Right kidney (tissue), 1 donor: ENCODE measurements around the gene RBM22.

Source experiments
- DNase-seq: peaks from one replicate; pipeline ENCODE4 v3.0.0-alpha.2; 2016

Gene RBM22

GRCh38 chr5:150674341-150674821 lies 26.5 kb downstream of the RBM22 start:
- DNase-seq: no peak

DNA sequence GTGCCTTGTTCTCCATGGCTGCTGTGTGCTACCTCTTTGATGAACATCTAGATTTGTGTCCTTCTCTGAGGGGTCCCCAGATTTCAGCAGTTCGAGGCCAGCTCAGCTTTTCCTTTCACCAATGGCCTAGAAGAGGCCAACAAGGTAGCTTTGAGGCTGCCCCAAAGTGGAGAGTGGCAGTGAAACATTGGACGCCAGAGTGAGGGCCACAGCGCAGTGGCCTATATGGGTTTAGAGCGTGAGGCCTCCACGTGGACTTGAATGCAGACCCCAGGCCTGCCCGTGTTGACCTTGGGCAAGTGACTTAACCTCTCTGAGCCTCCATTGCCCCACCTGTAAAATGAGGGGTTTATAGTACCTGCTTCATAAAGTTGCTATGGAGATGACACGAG lies 28.0 kb downstream of the RBM22 start:
- no peak for DNase-seq

- peak; percentile 65 for DNase-seq
Measured at GRCh38 chr5:150672237-150672883, 28.5 kb downstream of the RBM22 start.

- DNase-seq: peak; percentile 71
Measured at GRCh38 chr5:150671509-150672236, 29.2 kb downstream of the RBM22 start.

DNA sequence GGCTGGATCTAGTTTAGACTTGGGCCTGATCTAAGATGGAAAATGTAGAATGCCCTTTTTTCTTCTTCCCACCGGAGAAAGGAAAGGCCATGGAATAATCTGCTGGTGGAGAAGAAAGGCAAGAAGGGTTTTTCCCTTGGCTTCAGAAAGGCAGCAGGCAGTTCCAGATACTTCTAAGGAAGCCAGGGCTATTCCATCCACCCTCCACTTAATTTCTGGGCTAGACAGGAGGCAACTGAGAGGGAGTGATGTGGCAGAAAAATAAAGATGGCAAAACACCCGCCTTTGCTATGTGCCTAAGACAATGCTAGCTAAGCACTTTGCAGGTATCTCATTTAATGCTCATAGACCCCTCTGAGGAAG lies 29.9 kb downstream of the RBM22 start:
- no peak for DNase-seq

- no peak for DNase-seq
Measured at GRCh38 chr5:150670275-150670947, 30.5 kb downstream of the RBM22 start.

DNA sequence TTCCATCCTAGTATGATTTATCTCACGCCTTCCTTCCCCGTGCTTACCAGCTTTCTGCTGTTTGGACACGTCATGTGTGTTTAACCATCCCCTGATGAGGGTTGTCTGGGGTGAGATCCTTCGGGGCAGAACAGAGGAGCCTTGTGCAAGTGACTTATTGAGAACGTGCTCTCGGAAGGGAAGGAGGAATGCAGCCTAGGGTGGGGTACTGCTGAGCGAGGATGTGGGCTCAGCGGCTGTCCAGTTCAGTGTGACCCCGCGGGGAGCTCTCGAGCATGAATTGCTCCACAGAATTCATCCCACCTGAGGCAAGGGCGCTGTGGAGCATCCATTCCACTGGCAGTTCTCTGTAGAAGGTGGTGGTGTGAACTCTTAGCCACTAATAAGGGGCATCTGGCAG lies 35.8 kb downstream of the RBM22 start:
- no peak for DNase-seq

DNA sequence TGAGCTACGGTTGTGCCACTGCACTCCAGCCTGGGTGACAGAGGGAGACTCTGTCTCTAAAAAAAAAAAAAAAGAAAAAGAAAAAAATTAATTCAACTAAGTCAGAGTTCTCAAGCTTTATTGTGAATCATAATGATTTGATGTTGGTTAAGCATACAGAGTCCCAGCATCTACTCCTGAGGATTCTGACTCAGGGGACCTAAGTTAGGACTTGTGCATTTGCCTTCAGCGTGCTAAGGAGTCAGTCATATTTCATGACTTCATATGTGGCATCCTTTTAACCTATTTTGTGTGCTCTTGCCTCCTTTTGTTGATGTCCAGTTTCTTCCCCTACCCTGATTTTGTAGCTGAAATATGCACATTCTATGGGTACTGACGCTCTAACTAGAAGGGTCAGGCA lies 36.9 kb downstream of the RBM22 start:
- no peak for DNase-seq

- DNase-seq: no peak
Measured at GRCh38 chr5:150662731-150663516, 37.9 kb downstream of the RBM22 start.

DNA sequence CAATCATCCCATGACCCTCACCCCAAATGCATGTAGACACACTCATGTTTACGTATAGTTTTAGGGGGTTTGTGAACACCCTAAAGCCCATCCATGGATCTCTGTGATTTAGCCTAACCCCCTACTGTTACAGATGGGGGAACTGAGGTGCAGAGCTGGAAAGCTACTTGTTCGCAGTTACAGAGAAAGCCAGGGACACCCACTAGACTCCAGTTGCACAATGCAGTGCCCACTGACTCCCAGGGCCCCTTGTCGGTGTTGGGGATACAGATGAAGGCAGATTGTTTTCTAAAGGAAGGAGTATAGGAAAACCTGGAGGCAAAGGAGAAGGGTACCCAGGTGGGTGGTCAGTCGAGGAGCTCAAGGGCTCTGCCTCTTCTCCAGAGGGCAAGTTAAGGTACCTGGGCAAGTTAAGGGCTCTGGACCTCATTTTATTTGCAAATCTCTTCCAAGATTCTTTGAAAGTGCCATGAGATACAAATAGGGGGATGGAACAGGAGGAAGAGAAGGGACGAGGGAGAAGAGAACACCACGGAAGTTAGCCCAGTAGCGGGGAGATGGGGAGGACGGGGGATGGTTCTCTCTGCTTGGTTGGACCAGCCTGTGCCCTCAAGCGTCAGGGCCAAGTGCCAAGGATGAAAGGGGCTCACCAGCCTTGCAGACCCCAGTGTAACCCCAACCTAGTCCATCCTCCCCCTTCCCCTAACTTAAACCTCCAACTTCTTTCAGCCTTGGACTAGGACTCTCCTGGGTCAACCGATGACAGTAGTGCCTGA lies 38.9 kb downstream of the RBM22 start:
- no peak for DNase-seq

DNA sequence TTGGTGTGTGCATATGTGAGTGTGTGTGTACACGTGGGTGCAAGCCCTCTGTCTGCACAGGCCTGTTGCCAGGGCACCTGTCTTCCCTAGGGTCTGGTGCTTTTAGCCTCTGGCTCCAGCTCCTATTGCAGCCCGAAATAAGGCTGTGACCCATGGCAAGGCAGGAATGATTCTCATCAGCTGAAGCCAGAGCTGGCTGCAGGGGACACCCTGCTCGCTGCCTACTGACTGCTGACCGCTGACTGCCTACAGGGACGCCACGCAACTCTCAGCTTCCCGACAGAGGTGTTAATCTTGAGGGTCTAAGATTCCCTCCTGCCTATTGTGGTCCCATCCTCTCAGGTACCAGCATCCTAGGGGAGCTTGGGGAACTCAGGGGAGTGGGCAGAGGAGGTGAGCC lies 39.8 kb downstream of the RBM22 start, which contains the start of gene MYOZ3:
Gene MYOZ3, plus strand, starts transcription at position 166 of the 400 bp plus-strand sequence. CDS start 1,691 bp downstream, outside the sequence.
- no peak for DNase-seq

DNA sequence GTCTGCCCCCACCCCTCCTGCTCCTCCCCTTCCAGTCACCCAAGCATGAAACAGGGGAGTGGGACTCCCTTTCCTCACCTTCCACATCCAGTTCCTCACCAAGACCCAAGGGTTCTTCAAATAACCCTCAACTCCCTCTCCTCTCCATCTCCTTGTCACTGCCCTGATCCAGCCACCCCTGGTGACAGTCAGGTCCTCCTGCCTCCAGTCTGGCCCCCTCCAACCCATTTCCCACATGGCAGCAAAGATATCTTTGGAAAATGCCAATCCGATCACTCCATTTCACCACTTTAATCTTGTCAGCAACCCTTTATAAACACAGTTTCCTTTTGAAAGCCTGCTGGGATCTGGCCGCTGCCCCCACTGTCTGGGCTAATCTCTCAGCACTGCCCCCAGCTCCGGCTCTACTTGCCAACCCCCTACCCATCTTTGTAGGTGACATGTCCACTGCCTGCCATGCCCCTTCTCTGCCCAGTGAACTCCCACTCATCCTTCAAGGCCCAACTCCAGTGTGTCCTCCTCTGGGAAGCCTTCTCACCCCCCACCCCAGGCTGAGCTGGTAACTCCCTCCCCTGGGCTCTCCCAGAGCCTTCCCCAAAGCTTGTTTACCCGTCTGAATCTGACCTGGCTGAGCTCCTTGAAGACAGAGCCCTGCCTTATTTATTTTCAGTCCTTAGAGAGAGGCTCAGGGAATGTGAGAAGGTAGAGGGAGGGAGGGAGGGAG lies 40.6 kb downstream of the RBM22 start:
- DNase-seq: peak; percentile 20

DNA sequence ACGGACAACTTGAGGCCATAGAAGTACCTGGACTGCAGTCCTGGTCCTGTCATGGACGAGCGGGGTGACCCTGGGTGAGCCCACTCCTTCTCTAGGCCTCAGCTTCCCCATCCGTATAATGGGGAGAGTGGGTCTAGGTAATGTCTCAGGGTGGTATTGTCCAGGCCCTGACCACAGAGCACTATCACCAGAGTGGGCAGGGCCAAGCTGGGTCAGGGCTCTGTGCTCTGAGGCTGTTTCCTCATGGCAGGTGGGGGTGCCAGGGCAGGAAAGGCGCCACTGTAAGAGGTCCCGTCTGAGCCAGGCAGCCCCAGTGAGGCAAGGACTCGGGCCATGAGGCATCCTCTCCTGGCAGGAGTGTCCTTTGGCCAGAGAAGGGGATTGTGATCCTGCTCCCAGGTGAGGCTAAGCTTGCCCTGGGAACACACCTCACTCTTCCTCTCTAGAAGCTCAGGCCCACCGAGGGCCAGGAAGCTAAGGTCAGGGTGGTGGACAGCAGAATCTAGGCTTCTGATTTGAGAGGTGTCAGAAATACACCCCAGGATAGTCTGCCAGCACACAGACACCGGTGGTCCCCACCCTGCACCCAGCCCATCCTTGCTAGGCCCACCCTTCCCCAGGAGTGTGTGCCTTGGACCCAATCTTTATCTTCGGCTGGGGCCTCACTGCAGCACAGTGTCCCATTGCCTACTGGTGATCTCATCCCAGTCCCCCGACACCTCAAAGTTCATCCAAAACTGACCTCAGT lies 41.3 kb downstream of the RBM22 start:
- DNase-seq: no peak

- DNase-seq: no peak
Measured at GRCh38 chr5:150658699-150659265, 42.1 kb downstream of the RBM22 start.

- DNase-seq: no peak
Measured at GRCh38 chr5:150658121-150658520, 42.7 kb downstream of the RBM22 start.

GRCh38 chr5:150656191-150657132 lies 44.4 kb downstream of the RBM22 start:
- peak; percentile 85 for DNase-seq

DNA sequence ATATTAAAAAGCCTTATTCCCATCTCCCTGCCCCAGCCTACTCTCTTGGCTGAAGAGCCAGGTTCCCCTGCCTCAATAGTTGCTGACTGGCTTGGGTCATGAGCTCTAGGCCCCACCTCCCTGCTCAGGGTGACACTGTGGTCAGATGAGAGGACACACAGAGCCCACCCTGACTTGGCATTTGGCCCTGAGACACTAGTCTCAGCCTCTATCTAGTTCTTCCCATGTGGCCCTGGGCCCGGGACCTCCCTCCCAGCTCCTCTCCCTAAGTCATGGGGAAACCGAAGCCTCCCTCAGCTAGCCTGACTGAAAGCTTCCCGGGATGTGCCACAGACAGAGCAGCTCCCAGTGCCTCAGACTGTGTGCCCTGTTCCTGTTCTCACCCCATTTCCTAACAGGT lies 45.6 kb downstream of the RBM22 start:
- no peak for DNase-seq

- DNase-seq: no peak
Measured at GRCh38 chr5:150653762-150654556, 46.9 kb downstream of the RBM22 start.
